K562 (cell line): ENCODE results near the gene PGPEP1. TPM values are rescaled to one million over a fixed set of nuclear protein-coding genes. Genes with fewer than 3 reads are reported as not detected.

Experiments used
- ATAC-seq: fragments of 200-7000 bp; cut with Tn5 transposase; 3 replicates; pipeline ENCODE4 v1.9.1; 2020; ENCODE audit warnings: moderate library complexity
- BruUV-seq: library from RNA; stranded (reverse); fragments of 400-500 nt; replicated peaks from 2 replicates; lab custom pipeline; 2021; lab: Mats Ljungman, UMichigan
- CTCF ChIA-PET: fragments of 300-600 bp; formaldehyde crosslinking; extraction: SDS; loops from one replicate; lab custom pipeline; 2021; ENCODE audit warnings: low intra/inter-chr PET ratio; lab: Yijun Ruan, JAX
- POLR2A ChIA-PET: fragments of 300-600, 350-650 bp; sonication (Branson Sonifier 250); formaldehyde crosslinking; extraction: SDS; loops from one replicate; lab custom pipeline; 2021; ENCODE audit warnings: antibody characterized with exemption, inconsistent platforms; lab: Yijun Ruan, JAX
- DNase-seq, 4 experiments: peaks; one replicate each; pipeline versions ENCODE4 v3.0.0 to v3.0.0-alpha.2; 2011 to 2018; ENCODE audit warnings: low spot score in 3 of 4, mixed read lengths in 3 of 4; ENCODE audit errors: extremely low read depth in 1 of 4
- FAIRE-seq: peaks from 2 replicates; lab custom pipeline; 2011; peaks lifted over from hg19 to GRCh38; lab: Jason Lieb, UNC
- H2AFZ ChIP-seq: 2 replicates; pipeline ENCODE4 v1.6.0; 2011; ENCODE audit warnings: low read depth, low read length, control low read depth, inconsistent platforms
- H3K27ac ChIP-seq: fragments of 200-600 bp; 3 replicates; pipeline ENCODE4 v1.8.0; 2011; ENCODE audit warnings: low read depth, mild to moderate bottlenecking, control low read depth, inconsistent platforms, low read length, moderate library complexity, mixed read lengths; ENCODE audit errors: extremely low read depth
- H3K27me3 ChIP-seq, 2 experiments: fragments of 300-600 bp in 1 of 2; 2 replicates in 1 of 2; 3 replicates in 1 of 2; pipeline versions ENCODE4 v1.6.0 to v1.8.0; 2011; ENCODE audit warnings: inconsistent platforms in 2 of 2, low read length in 2 of 2, mild to moderate bottlenecking in 1 of 2, mixed read lengths in 1 of 2, moderate library complexity in 1 of 2; ENCODE audit not compliant: control insufficient read depth in 2 of 2, insufficient read depth in 2 of 2
- H3K36me3 ChIP-seq: fragments of 300-600 bp; 3 replicates; pipeline ENCODE4 v1.8.0; 2011; ENCODE audit warnings: mild to moderate bottlenecking, low read length, inconsistent platforms; ENCODE audit not compliant: control insufficient read depth, insufficient read depth
- H3K4me1 ChIP-seq, 2 experiments: fragments of 200-600 bp in 1 of 2; replicated peaks in 1 of 2; 2 replicates in 1 of 2; 3 replicates in 1 of 2; pipeline versions ENCODE4 v1.5.1 to v1.8.0; 2011; ENCODE audit warnings: inconsistent platforms in 2 of 2, low read length in 2 of 2, mild to moderate bottlenecking in 1 of 2, mixed read lengths in 1 of 2, moderate library complexity in 1 of 2; ENCODE audit not compliant: control insufficient read depth in 2 of 2, insufficient read depth in 2 of 2
- H3K4me2 ChIP-seq: 2 replicates; pipeline ENCODE4 v1.6.1; 2011; ENCODE audit warnings: low read length, control low read depth, inconsistent platforms, mixed read lengths; ENCODE audit not compliant: insufficient read depth
- H3K4me3 ChIP-seq: fragments of 200-600 bp; sonication (generic), shearing (Covaris generic); 2 replicates; pipeline ENCODE4 v1.5.1; 2016; ENCODE audit warnings: control low read depth, inconsistent platforms
- H3K79me2 ChIP-seq: fragments of 200-600 bp; 3 replicates; pipeline ENCODE4 v1.8.0; 2011; ENCODE audit warnings: low read length, inconsistent platforms; ENCODE audit not compliant: control insufficient read depth, insufficient read depth
- H3K9ac ChIP-seq, 2 experiments: 2 replicates each; pipeline versions ENCODE4 v1.6.0 to v1.6.1; 2011; ENCODE audit warnings: low read depth in 2 of 2, low read length in 2 of 2, control low read depth in 1 of 2, inconsistent platforms in 1 of 2, mild to moderate bottlenecking in 1 of 2, mixed read lengths in 1 of 2; ENCODE audit not compliant: insufficient read depth in 1 of 2
- H3K9me1 ChIP-seq: one replicate; pipeline ENCODE4 v1.6.0; 2011; ENCODE audit warnings: inconsistent platforms, mild to moderate bottlenecking, low read length, moderate library complexity; ENCODE audit not compliant: control insufficient read depth, insufficient read depth
- H3K9me3 ChIP-seq: replicated peaks from 2 replicates; pipeline ENCODE4 v1.5.1; 2011; ENCODE audit warnings: low read depth, low read length, inconsistent platforms; ENCODE audit not compliant: control insufficient read depth, insufficient read depth
- H4K20me1 ChIP-seq: replicated peaks from 2 replicates; pipeline ENCODE4 v1.6.1; 2011; ENCODE audit warnings: low read length, inconsistent platforms, mixed read lengths; ENCODE audit not compliant: control insufficient read depth, insufficient read depth
- ARID1B ChIP-seq: fragments of 450-650 bp; IDR thresholded peaks from 2 replicates; pipeline ENCODE4 v1.6.1; 2016; ENCODE audit warnings: antibody characterized with exemption, mild to moderate bottlenecking, inconsistent platforms
- DACH1 ChIP-seq: fragments of 450-650 bp; IDR thresholded peaks from 2 replicates; pipeline ENCODE4 v1.6.1; 2018; ENCODE audit not compliant: partially characterized antibody
- E2F3 ChIP-seq: fragments of 250-450 bp; sonication (Bioruptor Pico); IDR thresholded peaks from 2 replicates; pipeline ENCODE4 v1.4.0; 2020; ENCODE audit warnings: mild to moderate bottlenecking
- RBFOX2 ChIP-seq: fragments of 200-400 bp; formaldehyde crosslinking; IDR thresholded peaks from 2 replicates; pipeline ENCODE4 v1.6.1; 2017; ENCODE audit warnings: low read depth, mild to moderate bottlenecking, low read length, moderate library complexity
- ZNF121 ChIP-seq: sonication (generic); formaldehyde crosslinking; conservative IDR thresholded peaks from 2 replicates; pipeline ENCODE4 v1.8.0; 2022; ENCODE audit warnings: missing genetic modification reagents
- WGBS: fragments of 100-300 bp; shearing (Covaris generic); methylation state at CpG from one replicate; pipeline ENCODE4 v1.1.6; 2016; ENCODE audit warnings: low coverage, mixed read lengths; ENCODE audit not compliant: insufficient coverage; ENCODE audit errors: missing lambda C conversion rate; 5-methylcytosine and 5-hydroxymethylcytosine counted together
- in situ Hi-C: fragments of 300-500 bp; cut with MboI; formaldehyde crosslinking; loops from 4 replicates; pipeline ENCODE4 v1.15.0; 2018; ENCODE audit warnings: inconsistent platforms, mixed read lengths
- intact Hi-C: fragments of 100-400 bp; cut with micrococcal nuclease; formaldehyde crosslinking; loops from 2 replicates; pipeline ENCODE4 v1.14.2; 2022
- polyA plus RNA-seq, 8 experiments: library from polyadenylated mRNA; depleted of rRNA in 4 of 8; stranded (reverse) in 5 of 8; unstranded in 3 of 8; fragments of >200 nt; fragmentation: Nextera tagmentation in 2 of 8; fragmentation: Illumina TruSeq in 1 of 8; extraction: Ambion mirVana in 2 of 8; extraction: Trizol in 1 of 8; gene quantifications; 2 replicates each; pipeline versions ENCODE4 v1.2.1 to v1.2.3, GENCODE V29; 2011 to 2014; ENCODE audit warnings: inconsistent platforms in 1 of 8, missing spikeins in 1 of 8
- total RNA-seq, 7 experiments: library from RNA; depleted of rRNA in 6 of 7; stranded (reverse); fragments of >200 nt in 6 of 7; fragmentation: Illumina TruSeq in 2 of 7; extraction: Trizol in 2 of 7; gene quantifications; 2 replicates each; pipeline versions ENCODE4 v1.2.1 to v1.2.3, GENCODE V29; 2011 to 2021; ENCODE audit warnings: low replicate concordance in 1 of 7

Gene PGPEP1
- total and polyA plus RNA-seq, 9 of the 15 experiments (the other 6 are each of a cell fraction or from before 2014, with no cell fraction given): 10.0 to 69.6 (median 33.5) TPM

DNA sequence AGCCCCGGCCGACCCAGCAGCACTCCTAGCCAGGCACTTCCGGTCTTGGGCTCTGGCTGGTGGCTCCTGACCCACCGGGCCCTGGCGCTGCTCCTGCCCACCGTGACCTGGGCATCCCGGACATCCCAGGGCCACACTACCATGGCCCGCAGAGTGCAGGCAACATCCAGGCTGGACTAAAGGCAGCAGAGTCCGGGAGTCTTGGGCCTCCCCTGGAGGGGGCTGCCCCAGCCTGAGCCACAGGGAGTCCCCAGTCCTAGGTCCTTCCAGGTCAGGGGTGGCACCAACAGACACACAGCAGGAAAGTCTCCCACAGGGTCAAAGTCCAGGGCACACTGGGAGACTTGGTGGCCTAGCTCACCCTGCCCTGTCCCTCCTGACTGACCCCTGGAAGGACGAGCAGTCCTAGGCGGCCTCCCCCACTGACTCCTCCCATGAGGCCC, 28.3 kb upstream of the PGPEP1 start:
- POLR2A ChIA-PET: interaction anchor here (0.9 kb wide), 1 partner anchor 33 kb away, joined by 3 read pairs; no protein-coding TSS in a partner anchor
- 90% methylated on average over 11 of the region's 11 CpGs for WGBS
- H3K79me2 ChIP-seq: peaks cover 37% of the 10 kb centered on the region
- peaks cover 97% of the 10 kb centered on the region for H3K36me3 ChIP-seq
- ATAC-seq (no peak), DNase-seq (peak in 1 of 4 experiments; percentile 14)
- CTCF ChIA-PET: no interaction called here
- H3K9ac ChIP-seq: peak overlapping the region in 1 of 2 experiments; percentile 46; a peak in 2 of 4 replicates
- H3K4me1 ChIP-seq: peaks cover 0 to 61% of the 10 kb centered on the region in 2 experiments; a peak in 3 of 5 replicates
- BruUV-seq: no TSS peak
- H3K27ac ChIP-seq: no peak overlapping the region
- H3K9me1 ChIP-seq: no peaks in the 10 kb centered on the region
- H3K27me3 ChIP-seq: no peaks in the 10 kb centered on the region
- TF ChIP-seq DACH1 (no peak), RBFOX2 (peak; percentile 49; the same call in 1 of the 2 replicates), E2F3 (CRISPR knock-in tag) (no peak)
- TF ChIP-seq, all 486 proteins: peak for 1
- Histone ChIP-seq H4K20me1 (no peaks in the 10 kb centered on the region), H3K4me2 (no peak overlapping the region), H2AFZ (no peak overlapping the region), H3K4me3 (no peak overlapping the region), H3K9me3 (no peaks in the 10 kb centered on the region)
- intact Hi-C loops: no loop called here
- in situ Hi-C loops: no loop called here
- no peak for FAIRE-seq

DNA sequence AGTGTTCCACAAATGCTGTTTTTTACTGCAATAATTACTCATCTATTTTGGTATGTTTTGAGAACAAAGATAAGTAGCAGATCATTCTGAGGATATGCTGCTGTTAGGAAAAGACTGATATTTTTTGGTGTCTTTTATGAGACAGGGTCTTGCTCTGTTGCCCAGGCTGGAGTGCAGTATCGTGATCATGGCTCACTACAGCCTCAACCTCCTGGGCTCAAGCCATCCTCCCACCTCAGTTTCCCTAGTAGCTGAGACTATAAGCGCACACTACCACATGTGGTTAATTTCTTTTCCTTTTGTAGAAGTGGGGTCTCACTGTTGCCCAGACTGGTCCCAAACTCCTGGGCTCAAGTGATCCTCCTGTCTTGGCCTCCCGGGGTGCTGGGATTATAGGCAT, 27.0 kb upstream of the PGPEP1 start:
- H3K27ac ChIP-seq: no peak overlapping the region
- no TSS peak for BruUV-seq
- intact Hi-C loops: no loop called here
- H3K4me2 ChIP-seq: no peak overlapping the region
- 100% methylated on average over 3 of the region's 3 CpGs for WGBS
- peaks cover 48% of the 10 kb centered on the region for H3K79me2 ChIP-seq
- TF ChIP-seq ARID1B: no peak
- TF ChIP-seq ZNF121 (CRISPR knock-in tag): peak; percentile 31; the same call in 1 of the 2 replicates
- TF ChIP-seq, all 486 proteins: peak for 1
- Histone ChIP-seq H3K27me3 (no peaks in the 10 kb centered on the region), H4K20me1 (no peaks in the 10 kb centered on the region), H3K9ac (peak overlapping the region in 1 of 2 experiments; percentile 65; a peak in 2 of 4 replicates), H3K9me1 (no peaks in the 10 kb centered on the region), H3K4me3 (no peak overlapping the region), H3K4me1 (peaks cover 8 to 56% of the 10 kb centered on the region in 2 experiments), H3K9me3 (no peaks in the 10 kb centered on the region), H3K36me3 (peaks cover 93% of the 10 kb centered on the region), H2AFZ (no peak overlapping the region)
- POLR2A ChIA-PET: interaction anchor here (0.6 to 1.5 kb wide), 3 partner anchors 12 to 34 kb away, joined by 3 to 5 read pairs (median 5); partner anchors contain the start of gene JUND
- ATAC-seq (no peak), DNase-seq (no peak), FAIRE-seq (no peak)
- CTCF ChIA-PET: no interaction called here
- in situ Hi-C loops: no loop called here
